Embryonic facial prominence (tissue), 1 donor: ENCODE measurements around the gene SPSB3.
"Not testable (repeated sequence)": the region's sequence is repeated elsewhere in the genome, so short reads cannot be mapped to it uniquely, and the experiment has no call there.

ENCODE experiments used
- DNase-seq: peaks from one replicate; pipeline ENCODE4 v3.0.0-alpha.2; 2016; ENCODE audit errors: extremely low spot score

SPSB3 gene

DNA sequence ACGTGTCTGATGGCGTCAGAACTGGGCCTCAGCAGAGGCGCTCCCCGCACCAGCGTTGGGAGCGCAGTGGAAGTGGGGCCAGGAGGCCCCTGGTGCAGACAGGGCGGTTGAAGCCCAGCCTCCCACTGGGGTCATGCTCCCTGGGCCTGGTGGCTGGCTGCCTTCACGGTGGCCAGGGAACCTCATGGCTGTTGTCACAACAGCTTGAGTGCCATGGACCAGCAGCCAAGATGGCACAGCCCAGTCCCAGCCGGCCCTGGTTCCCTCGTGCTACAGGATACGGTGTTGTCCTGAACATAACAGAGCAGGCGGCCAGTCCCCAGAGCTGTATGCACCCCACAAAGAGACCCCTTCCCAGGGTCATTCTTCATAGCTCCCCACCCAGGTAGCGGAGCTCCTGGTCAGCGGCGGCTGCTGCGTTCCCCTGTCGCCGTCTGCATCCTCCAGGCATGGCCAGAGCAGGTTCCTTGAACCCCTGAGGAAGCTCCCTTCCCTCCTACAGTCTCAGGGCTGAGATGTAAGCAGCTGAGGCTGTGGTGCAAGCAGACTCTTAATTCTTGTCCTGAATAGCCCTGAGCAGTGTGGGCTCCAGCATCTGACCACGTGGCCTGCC is 40.7 kb downstream of the SPSB3 start:
- no peak for DNase-seq

DNA sequence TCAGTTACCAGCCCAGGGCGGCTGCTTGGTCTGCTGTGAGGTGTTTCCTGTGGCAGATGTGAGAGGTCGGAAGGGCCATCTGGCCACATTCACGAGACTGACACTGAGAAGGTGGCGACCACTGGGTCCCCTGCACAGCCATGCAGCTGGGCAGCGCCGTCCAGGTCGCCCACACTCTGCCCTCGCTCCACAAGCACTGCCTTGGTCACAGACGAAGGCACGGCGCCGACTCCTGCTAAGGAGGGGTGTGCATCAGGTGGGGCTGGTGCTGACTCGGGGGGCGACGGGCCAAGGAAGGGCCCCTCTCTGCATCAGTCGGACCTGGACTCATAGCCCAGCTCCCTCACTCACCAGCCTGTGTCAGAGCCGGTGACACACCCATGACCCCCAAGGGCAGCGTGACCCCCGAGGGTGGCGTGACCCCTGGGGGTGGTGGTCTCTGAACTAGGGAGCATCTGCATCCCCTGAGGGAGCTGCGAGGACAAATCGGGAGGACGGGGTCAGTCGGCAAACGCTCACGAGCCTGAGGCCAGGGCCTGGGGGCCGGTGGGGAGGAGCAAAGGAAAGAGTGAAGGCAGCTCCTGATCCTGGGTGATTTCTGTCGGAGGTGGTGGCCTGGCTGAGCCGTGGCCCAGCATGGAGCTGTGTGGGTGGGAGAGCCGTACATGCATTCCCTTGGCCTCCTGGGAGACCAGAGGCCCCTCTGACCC is 41.4 kb downstream of the SPSB3 start:
- no peak for DNase-seq

DNA sequence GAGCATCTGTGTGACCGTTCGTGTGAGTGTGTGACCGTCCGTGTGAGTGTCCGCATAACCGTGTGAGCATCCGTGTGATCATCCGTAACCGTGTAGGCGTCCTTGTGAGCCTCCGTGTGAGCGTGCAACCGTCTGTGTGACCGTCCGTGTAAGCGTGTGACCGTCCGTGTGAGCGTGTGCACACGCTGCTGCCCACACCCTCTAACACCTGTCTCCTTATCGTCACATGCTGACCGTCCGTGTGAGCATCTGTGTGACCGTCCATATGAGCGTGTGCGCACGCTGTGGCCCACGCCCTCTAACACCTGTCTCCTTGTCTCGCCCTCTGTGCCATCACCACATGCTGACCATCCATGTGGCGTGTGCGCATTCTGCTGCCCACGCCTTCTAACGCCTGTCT is 42.1 kb downstream of the SPSB3 start:
- no peak for DNase-seq

DNA sequence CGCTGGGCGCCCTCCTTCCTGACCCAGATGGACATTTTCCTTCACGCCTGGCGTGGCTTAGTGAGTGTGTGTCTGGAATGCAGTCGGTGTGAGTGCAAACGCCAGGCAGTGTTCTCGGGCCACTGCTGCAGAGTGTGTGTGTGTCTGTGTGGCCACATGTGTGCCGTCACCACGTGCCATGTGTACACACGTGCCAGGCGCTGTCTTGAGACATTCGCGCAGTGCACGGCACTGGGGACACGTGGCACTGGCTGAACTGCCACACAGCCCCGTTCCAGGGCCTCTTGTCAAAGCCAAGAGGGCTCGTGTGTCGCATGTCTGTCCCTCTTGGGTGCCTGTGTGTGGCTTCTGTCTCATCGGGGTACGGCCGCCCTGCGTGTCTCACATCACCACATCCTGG is 47.6 kb downstream of the SPSB3 start:
- no peak for DNase-seq

DNA sequence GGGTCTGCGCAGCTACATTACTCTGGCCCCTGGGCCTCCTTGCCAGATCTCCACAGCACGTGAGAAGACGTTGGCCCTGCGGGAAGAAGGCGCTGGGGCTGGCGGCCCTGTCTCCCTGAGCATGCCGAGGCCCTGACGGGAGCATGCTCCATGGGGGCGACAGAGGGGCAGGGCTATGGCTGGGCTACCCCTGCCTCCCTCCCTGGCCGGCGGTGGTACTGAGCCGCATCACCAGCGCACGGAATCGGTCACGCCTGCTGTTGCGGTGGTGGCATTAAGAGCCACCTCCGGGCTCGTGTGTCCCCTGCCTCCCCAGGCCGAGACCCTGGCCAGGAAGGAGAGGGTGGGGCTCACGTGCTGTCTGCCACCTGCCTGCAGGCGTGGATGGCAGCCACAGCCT is 48.2 kb downstream of the SPSB3 start:
- DNase-seq, result no peak

DNA sequence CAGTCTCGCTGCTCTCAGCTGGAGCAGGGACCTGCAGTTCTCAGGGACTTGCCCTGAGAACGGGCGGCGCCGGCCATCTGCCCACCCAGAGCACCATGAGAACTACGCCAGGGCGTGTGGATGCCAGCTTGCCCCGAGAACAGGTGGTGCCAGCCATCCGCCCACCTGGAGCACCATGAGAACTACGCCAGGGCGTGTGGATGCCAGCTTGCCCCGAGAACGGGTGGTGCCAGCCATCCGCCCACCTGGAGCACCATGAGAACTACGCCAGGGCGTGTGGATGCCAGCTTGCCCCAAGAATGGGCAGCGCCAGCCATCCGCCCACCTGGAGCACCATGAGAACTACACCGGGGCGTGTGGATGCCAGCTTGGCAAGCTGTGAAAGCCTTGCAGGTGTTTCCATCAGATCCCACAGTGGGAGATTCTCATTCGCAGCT is 49.8 kb downstream of the SPSB3 start:
- DNase-seq, result not testable (repeated sequence)

DNA sequence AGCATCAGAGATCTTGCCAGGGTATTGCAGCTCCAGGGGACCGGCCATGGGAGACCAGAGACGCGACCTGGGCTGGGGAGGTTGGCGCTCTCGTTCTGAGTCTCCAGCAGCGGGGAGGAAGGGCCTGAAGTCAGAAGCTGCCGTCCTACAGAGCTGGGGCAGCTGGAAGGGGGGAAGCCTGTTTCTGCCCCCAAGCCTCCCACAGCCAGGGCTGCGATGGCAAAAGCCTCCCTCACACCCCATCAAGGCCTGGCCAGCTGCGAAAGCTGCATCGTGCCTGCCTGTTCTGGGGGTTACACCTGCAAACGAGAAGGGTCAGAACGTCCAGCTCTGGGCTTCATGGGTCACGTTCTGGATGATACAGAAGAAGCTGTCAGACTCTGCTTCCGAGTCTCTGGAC is 50.3 kb downstream of the SPSB3 start:
- no peak for DNase-seq

DNA sequence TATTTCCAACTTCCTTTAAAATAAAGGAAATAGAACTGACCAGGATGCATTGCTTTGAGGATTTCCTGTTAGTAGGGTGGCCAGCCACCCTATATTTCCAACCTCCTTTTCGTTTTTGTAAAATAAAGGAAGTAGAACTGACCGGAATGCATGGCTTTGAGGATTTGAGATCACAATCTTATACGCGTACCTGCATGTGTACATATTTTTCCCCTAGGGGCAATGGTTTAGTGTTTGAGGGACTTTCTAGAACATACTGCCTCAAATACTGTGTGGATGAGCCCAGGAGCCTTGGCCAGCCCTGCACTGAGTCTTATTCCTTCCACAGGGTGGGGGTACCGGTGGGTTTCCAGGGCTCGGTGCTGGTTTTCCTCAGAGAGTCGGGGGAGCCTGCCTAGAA is 50.8 kb downstream of the SPSB3 start:
- no peak for DNase-seq

DNA sequence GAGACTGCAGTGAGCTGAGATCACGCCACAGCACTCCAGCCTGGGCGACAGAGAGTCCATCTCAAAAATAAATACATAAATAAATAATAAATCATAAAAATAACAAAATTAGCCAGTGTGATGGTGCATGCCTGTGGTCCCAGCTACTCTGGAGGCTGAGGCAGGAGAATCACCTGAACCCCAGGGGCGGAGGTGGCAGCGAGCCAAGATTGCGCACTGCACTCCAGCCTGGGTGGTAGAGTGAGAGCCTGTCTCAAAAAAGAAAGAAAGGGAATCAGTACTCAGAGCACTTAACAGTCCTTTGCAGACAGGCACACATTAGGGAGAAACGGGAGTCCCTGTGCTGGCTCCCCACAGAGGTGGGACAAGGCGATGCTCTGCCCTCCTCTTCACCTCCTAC is 51.3 kb downstream of the SPSB3 start:
- no peak for DNase-seq

DNA sequence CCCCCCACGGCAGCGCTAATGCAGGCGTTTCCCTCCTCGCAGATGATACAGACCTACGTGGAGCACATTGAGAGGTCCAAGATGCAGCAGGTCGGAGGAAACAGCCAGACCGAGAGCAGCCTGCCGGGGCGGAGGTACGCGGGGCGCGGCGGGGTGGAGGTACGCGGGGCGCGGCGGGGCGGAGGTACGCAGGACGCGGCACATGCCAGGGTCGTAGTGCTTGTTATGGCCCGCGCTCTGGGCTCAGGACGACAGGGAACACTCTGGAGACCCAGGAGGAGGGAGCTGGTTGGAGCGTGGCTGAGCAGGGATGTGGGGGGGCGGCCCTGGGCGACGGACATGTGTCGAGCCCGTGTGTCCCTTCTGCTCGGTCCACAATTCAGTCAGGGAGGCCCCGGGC is 52.9 kb downstream of the SPSB3 start:
- no peak for DNase-seq

DNA sequence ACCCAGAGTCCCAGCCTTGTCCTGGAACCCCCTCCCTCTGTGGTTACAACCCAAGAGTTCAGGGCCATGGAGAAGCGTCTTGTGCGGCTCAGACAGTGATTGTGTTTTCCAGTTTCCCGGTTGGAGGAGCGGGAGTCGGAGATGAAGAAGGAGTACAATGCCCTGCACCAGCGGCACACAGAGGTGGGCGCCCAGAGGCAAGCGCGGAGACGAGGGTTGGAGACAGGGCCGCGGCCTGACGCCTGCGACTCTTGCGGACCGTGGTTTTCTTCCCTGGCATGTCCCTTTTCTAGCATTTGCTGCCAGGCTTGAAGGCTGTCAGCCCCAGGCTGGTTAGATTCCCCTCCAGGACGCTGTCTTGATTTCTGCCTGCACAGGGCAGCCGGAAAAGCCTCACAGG is 53.3 kb downstream of the SPSB3 start:
- no peak for DNase-seq

DNA sequence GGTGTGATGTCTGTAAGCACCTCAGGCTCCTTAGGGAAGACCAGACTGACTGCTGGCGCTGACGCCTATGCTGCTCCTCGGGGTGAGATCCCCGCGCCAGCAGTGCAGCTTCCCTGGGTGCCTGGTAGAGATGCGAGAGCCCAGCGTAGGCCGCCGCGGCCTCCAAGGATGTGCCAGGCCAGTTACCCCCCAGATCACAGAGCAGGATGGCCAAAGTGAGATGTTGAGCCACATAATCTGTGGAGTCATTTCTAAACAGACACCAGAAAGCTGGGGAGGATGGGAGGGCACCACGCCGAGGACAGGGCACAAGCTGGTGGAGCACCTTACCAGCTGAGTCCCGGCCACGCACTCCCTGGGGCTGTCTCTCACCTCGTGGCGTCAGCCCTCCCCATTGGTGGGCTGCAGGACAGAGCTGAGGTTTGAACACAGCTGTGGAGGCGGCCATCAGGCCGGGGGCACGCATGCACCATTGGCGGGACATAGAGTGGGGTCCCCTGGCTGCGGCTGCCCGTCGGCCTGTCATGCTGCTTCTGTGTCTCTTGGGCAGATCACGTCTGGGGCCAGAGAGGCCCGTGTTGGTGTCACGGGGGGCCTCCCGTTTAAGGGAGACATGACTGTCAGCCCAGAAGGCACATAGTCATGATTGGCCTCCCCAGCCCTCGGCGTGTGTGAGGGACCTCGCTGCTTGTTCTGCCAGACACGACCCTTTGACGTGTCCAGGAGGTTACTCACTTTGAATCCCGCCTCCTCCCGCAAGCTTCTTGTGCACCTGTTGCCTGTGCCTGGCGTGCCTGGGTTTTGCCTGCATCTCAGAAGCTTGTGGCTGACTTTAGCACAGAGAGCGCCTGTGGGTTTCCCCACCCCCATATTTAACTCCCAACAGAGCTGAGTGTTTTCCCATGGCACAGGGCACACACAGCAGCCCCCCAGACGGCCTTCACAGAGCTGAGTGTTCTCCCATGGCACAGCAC is 54.4 kb downstream of the SPSB3 start:
- no peak for DNase-seq
